Loucy (cell line): Measurements from ENCODE around the gene PRR5L.

Source experiments
- H2AFZ ChIP-seq: fragments of 200-600 bp; sonication (generic); 2 replicates; pipeline ENCODE4 v1.6.0; 2016; ENCODE audit warnings: antibody characterized with exemption, mild to moderate bottlenecking, low read length, moderate library complexity
- H3F3A ChIP-seq: fragments of 200-600 bp; 2 replicates; pipeline ENCODE4 v1.6.0; 2016; ENCODE audit warnings: antibody characterized with exemption, low read depth, mild to moderate bottlenecking
- H3K27me3 ChIP-seq: fragments of 200-600 bp; sonication (generic); 2 replicates; pipeline ENCODE4 v1.6.1; 2014; ENCODE audit warnings: low read length, mild to moderate bottlenecking; ENCODE audit not compliant: insufficient read depth, poor library complexity, severe bottlenecking
- H3K36me3 ChIP-seq: fragments of 200-600 bp; sonication (generic); 2 replicates; pipeline ENCODE4 v1.6.1; 2016; ENCODE audit warnings: low read length; ENCODE audit not compliant: insufficient read depth
- H3K4me1 ChIP-seq: fragments of 200-600 bp; sonication (generic); 2 replicates; pipeline ENCODE4 v1.5.1; 2014; ENCODE audit warnings: low read length, mild to moderate bottlenecking; ENCODE audit not compliant: insufficient read depth, poor library complexity, severe bottlenecking
- H3K4me2 ChIP-seq: fragments of 200-600 bp; sonication (generic); 2 replicates; pipeline ENCODE4 v1.6.0; 2014; ENCODE audit warnings: antibody characterized with exemption, low read length, low read depth, mild to moderate bottlenecking; ENCODE audit not compliant: poor library complexity, severe bottlenecking
- H3K4me3 ChIP-seq: fragments of 200-600 bp; sonication (generic); 2 replicates; pipeline ENCODE4 v1.5.1; 2014; ENCODE audit warnings: low read length, mild to moderate bottlenecking, mixed read lengths; ENCODE audit not compliant: poor library complexity, severe bottlenecking
- H3K79me2 ChIP-seq: fragments of 200-600 bp; sonication (generic); 2 replicates; pipeline ENCODE4 v1.6.1; 2014; ENCODE audit warnings: low read length; ENCODE audit not compliant: insufficient read depth
- H3K9ac ChIP-seq: fragments of 200-600 bp; sonication (generic); 2 replicates; pipeline ENCODE4 v1.6.0; 2014; ENCODE audit warnings: mild to moderate bottlenecking, low read depth, low read length, moderate library complexity; ENCODE audit not compliant: poor library complexity, severe bottlenecking
- H3K9me2 ChIP-seq: fragments of 200-600 bp; sonication (generic); replicated peaks from 2 replicates; pipeline ENCODE4 v1.6.1; 2016; ENCODE audit warnings: low read depth, low read length, mixed read lengths
- H3K9me3 ChIP-seq: fragments of 200-600 bp; sonication (generic); 2 replicates; pipeline ENCODE4 v1.6.1; 2014; ENCODE audit warnings: mild to moderate bottlenecking, antibody characterized with exemption, low read length, low read depth; ENCODE audit not compliant: insufficient read depth
- H4K20me1 ChIP-seq: fragments of 200-600 bp; sonication (generic); 2 replicates; pipeline ENCODE4 v1.6.0; 2014; ENCODE audit warnings: antibody characterized with exemption, low read length, mild to moderate bottlenecking; ENCODE audit not compliant: insufficient read depth, poor library complexity, severe bottlenecking
- EZH2phosphoT487 ChIP-seq: fragments of 200-600 bp; IDR thresholded peaks from 2 replicates; pipeline ENCODE4 v1.6.1; 2018; ENCODE audit warnings: antibody characterized with exemption, mild to moderate bottlenecking, moderate library complexity, borderline replicate concordance
- TF ChIP-seq, protein P1 (sequence below): fragments of 200-600 bp; sonication (generic); conservative IDR thresholded peaks from 2 replicates; pipeline ENCODE4 v1.5.1; 2014; ENCODE audit warnings: mild to moderate bottlenecking, antibody characterized with exemption, low read length

Gene PRR5L

DNA sequence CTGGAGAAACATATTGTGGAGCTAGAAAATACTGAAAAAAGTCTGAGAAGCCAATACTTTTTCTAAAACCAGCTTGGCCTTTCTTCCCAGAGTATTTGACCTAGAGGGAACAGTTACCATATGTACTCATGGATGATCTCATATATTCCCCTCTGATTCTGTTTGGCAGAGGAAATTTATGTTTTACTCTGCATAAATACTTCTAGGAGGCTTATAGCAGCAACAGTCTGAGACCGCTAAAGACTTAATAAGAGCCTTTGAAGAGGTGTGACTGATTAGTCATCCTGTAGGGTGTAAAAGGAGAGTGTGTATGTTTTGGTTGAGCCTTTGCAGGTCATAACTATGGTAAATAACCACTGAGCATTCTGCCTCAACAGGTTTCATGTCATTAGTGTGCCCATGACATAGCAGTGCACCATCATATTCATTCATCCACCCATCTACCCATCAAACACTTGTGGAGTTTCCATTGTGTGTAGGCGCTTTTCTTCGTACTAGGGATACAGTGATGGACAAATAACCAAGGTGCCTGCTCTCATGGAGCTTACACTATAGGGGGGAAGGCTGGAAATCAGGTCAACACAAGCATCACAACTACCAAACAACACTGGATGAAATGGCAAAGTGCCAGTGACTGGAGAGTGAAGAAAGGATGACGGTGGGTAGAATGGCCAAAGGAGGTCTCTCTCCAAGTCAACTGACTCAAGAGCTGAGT is 169.5 kb downstream of the PRR5L start:
- Histone ChIP-seq H3K4me2 (no peak overlapping the region), H3K4me3 (no peak overlapping the region), H3K4me1 (peaks cover 24% of the 10 kb centered on the region), H3K9me3 (no peaks in the 10 kb centered on the region), H3K9ac (no peak overlapping the region), H3K36me3 (peaks cover 42% of the 10 kb centered on the region), H3K27me3 (no peaks in the 10 kb centered on the region), H3K9me2 (no peaks in the 10 kb centered on the region), H3K79me2 (no peaks in the 10 kb centered on the region), H2AFZ (no peak overlapping the region), H4K20me1 (no peaks in the 10 kb centered on the region), H3F3A (no peaks in the 10 kb centered on the region)
- no peak for TF ChIP-seq EZH2phosphoT487
- TF ChIP-seq, protein P1, sequence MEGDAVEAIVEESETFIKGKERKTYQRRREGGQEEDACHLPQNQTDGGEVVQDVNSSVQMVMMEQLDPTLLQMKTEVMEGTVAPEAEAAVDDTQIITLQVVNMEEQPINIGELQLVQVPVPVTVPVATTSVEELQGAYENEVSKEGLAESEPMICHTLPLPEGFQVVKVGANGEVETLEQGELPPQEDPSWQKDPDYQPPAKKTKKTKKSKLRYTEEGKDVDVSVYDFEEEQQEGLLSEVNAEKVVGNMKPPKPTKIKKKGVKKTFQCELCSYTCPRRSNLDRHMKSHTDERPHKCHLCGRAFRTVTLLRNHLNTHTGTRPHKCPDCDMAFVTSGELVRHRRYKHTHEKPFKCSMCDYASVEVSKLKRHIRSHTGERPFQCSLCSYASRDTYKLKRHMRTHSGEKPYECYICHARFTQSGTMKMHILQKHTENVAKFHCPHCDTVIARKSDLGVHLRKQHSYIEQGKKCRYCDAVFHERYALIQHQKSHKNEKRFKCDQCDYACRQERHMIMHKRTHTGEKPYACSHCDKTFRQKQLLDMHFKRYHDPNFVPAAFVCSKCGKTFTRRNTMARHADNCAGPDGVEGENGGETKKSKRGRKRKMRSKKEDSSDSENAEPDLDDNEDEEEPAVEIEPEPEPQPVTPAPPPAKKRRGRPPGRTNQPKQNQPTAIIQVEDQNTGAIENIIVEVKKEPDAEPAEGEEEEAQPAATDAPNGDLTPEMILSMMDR = no peak

DNA sequence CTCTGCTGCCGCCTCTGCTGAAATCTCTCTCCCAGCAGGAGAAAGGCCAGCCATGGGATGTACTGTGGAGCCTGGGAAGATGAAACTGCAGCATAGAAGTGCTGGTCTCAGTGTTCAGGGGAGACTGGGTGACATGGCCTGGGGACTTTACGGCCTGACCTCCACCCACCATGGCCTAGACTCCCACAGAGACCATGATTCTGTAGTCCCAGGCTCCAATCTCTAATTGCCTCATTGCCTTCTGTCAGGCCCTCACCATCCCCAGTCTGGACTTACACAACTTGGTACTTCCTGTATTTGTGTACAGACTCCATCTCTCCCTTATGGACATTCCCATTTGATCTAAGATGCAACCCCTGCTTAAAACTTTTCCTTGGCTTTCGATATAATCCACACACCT is 170.9 kb downstream of the PRR5L start:
- Histone ChIP-seq H3K9me3 (no peaks in the 10 kb centered on the region), H3K27me3 (no peaks in the 10 kb centered on the region), H4K20me1 (no peaks in the 10 kb centered on the region), H3K9me2 (no peaks in the 10 kb centered on the region), H3K79me2 (no peaks in the 10 kb centered on the region), H3F3A (no peaks in the 10 kb centered on the region), H3K4me1 (peaks cover 25% of the 10 kb centered on the region), H3K4me2 (no peak overlapping the region), H3K4me3 (no peak overlapping the region), H3K9ac (no peak overlapping the region), H2AFZ (no peak overlapping the region), H3K36me3 (peaks cover 32% of the 10 kb centered on the region; the same call in 1 of the 2 replicates)
- TF ChIP-seq, protein P1 = no peak
- TF ChIP-seq EZH2phosphoT487 = no peak

- Histone ChIP-seq H3K9me2 (no peaks in the 10 kb centered on the region), H3K4me2 (no peak overlapping the region)
These were observed 171.8 kb downstream of the PRR5L start for GRCh38 chr11:36467916-36468315.

More at GRCh38 chr11:36467916-36468315, 171.8 kb downstream of the PRR5L start:
- H4K20me1 ChIP-seq = no peaks in the 10 kb centered on the region
- H3K36me3 ChIP-seq = peaks cover 23% of the 10 kb centered on the region; the same call in 1 of the 2 replicates
- H3K4me1 ChIP-seq = peaks cover 29% of the 10 kb centered on the region
- no peaks in the 10 kb centered on the region for H3F3A ChIP-seq
- H3K4me3 ChIP-seq = no peak overlapping the region
- H2AFZ ChIP-seq = no peak overlapping the region
- H3K9ac ChIP-seq = no peak overlapping the region
- TF ChIP-seq, protein P1 = no peak
- no peak for TF ChIP-seq EZH2phosphoT487
- H3K27me3 ChIP-seq = no peaks in the 10 kb centered on the region
- H3K79me2 ChIP-seq = no peaks in the 10 kb centered on the region
- H3K9me3 ChIP-seq = no peaks in the 10 kb centered on the region
